ENCODE results near the gene POLN. TPM values are rescaled to one million over a fixed set of nuclear protein-coding genes. Genes with fewer than 3 reads are reported as not detected.

Gene POLN
- total and polyA plus RNA-seq, 2 of the 4 experiments (the other 2 are of a cell fraction), result 0.63 to 0.72 TPM

DNA sequence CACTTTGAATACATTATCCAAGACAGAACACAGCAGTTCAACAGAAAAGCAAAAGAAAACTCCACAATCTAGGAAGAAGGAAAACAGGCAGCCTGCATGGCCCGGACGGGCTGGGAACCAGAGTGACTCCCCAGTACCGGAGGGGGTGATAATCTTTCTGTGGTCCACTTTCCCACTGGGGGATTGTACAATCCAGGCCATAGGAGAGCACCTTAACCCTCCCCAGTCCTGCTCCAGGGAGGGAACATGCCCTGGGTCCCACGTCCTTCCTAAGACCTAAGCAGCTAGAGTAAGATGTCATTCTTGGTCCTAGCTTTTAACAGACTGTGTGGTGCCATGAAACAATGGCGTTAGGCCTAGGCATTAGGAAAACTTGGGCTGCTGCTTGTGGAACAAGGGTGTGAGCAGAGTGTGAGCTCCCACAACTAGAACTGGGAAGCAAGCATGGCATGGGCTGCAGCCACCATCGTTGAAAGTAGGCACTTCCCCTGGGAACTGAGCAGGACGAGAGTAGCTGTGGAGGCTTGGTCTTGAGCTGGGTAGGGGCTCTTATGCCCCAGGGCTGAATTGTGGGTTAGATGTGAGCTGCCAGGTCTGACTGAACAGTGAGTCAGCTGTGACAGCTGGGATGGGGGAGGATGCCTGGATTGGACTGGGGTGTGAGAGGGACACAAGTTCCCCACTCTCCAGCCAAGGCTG lies 140.4 kb downstream of the POLN start:
- H3K23ac ChIP-seq (ENCODE audit: low read depth, low read length), result no peak overlapping the region
- TF ChIP-seq MXI1 (IDR thresholded peaks at IDR 0.05; ENCODE audit: borderline replicate concordance, low read depth, low read length) (no peak), MAFK (IDR thresholded peaks at IDR 0.05; ENCODE audit: low read depth, low read length) (no peak), CHD1 (IDR thresholded peaks at IDR 0.05; ENCODE audit: low read depth, low read length) (no peak), RAD21 (IDR thresholded peaks at IDR 0.05; ENCODE audit: low read length) (no peak), SMC3 (IDR thresholded peaks at IDR 0.05; ENCODE audit: low read depth, low read length) (no peak), POLR2A (IDR thresholded peaks at IDR 0.05; ENCODE audit: low read depth, low read length) (no peak)
- TF ChIP-seq, protein P1, sequence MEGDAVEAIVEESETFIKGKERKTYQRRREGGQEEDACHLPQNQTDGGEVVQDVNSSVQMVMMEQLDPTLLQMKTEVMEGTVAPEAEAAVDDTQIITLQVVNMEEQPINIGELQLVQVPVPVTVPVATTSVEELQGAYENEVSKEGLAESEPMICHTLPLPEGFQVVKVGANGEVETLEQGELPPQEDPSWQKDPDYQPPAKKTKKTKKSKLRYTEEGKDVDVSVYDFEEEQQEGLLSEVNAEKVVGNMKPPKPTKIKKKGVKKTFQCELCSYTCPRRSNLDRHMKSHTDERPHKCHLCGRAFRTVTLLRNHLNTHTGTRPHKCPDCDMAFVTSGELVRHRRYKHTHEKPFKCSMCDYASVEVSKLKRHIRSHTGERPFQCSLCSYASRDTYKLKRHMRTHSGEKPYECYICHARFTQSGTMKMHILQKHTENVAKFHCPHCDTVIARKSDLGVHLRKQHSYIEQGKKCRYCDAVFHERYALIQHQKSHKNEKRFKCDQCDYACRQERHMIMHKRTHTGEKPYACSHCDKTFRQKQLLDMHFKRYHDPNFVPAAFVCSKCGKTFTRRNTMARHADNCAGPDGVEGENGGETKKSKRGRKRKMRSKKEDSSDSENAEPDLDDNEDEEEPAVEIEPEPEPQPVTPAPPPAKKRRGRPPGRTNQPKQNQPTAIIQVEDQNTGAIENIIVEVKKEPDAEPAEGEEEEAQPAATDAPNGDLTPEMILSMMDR (conservative IDR thresholded peaks at IDR 0.05; ENCODE audit: low read depth, low read length), result no peak
- TF ChIP-seq, protein P2, sequence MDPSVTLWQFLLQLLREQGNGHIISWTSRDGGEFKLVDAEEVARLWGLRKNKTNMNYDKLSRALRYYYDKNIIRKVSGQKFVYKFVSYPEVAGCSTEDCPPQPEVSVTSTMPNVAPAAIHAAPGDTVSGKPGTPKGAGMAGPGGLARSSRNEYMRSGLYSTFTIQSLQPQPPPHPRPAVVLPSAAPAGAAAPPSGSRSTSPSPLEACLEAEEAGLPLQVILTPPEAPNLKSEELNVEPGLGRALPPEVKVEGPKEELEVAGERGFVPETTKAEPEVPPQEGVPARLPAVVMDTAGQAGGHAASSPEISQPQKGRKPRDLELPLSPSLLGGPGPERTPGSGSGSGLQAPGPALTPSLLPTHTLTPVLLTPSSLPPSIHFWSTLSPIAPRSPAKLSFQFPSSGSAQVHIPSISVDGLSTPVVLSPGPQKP (IDR thresholded peaks at IDR 0.05; ENCODE audit: borderline replicate concordance, low read depth, low read length), result no peak
- intact Hi-C loops (cut with micrococcal nuclease), result no loop called here
- H4K5ac ChIP-seq (ENCODE audit: low read depth, low read length), result no peak overlapping the region
- no peak overlapping the region for H3K56ac ChIP-seq (ENCODE audit: extremely low read depth, insufficient read depth, low read length)
- H3K27me3 ChIP-seq (ENCODE audit: control insufficient read depth, insufficient read depth, low read length), result no peaks in the 10 kb centered on the region; the same call in 1 of the 2 replicates
- H2BK15ac ChIP-seq (ENCODE audit: low read depth, low read length), result no peak overlapping the region
- ChIA-PET POLR2A (ENCODE audit: unreplicated experiment) (interaction anchor here (0.6 kb wide), 1 partner anchor 135 kb away, joined by 6 read pairs; no protein-coding TSS in a partner anchor), CTCF (interaction anchor here (1.2 kb wide), 1 partner anchor 18 kb away, joined by 3 read pairs; no protein-coding TSS in a partner anchor)
- H3K4me1 ChIP-seq (ENCODE audit: control insufficient read depth, insufficient read depth, low read length), result peaks cover 3% of the 10 kb centered on the region; the same call in 1 of the 2 replicates
- H4K91ac ChIP-seq (ENCODE audit: insufficient read depth, low read depth, low read length), result no peak overlapping the region
- H3K4ac ChIP-seq (ENCODE audit: low read depth, low read length), result no peak overlapping the region
- H4K20me1 ChIP-seq (ENCODE audit: insufficient read depth, low read length), result no peaks in the 10 kb centered on the region
- no peak overlapping the region for H4K8ac ChIP-seq (ENCODE audit: low read depth in 2 of 2, low read length in 2 of 2)
- no peak overlapping the region for H2BK120ac ChIP-seq (ENCODE audit: low read depth, low read length)
- H3K9me3 ChIP-seq (ENCODE audit: control insufficient read depth, insufficient read depth, low read length), result peaks cover 12% of the 10 kb centered on the region
- H3K9me1 ChIP-seq (ENCODE audit: insufficient read depth, low read length), result peaks cover 7% of the 10 kb centered on the region; the same call in 1 of the 2 replicates
- H2BK20ac ChIP-seq (ENCODE audit: low read depth, low read length), result no peak overlapping the region
- H2AFZ ChIP-seq (replicated peaks; ENCODE audit: low read length, poor library complexity), result peak overlapping the region; percentile 33
- no peak overlapping the region for H2AK5ac ChIP-seq (ENCODE audit: low read depth, low read length)
- peak overlapping the region; percentile 8 for H2AK9ac ChIP-seq (replicated peaks; ENCODE audit: low read depth, low read length, poor library complexity)
- no TSS peak for BruUV-seq (replicated peaks)
- no peak overlapping the region for H3K27ac ChIP-seq (ENCODE audit: insufficient read depth, low read length)
- H3K4me3 ChIP-seq (ENCODE audit: insufficient read depth, low read depth, low read length), result no peak overlapping the region
- peak; percentile 48 for DNase-seq
- no peaks in the 10 kb centered on the region for H3K36me3 ChIP-seq (ENCODE audit: control insufficient read depth, insufficient read depth, low read length)
- no peaks in the 10 kb centered on the region for H3K79me1 ChIP-seq (ENCODE audit: low read depth in 1 of 2, low read length in 2 of 2)
- H3K4me2 ChIP-seq (ENCODE audit: low read depth, low read length), result no peak overlapping the region
- no peak overlapping the region for H2BK5ac ChIP-seq (ENCODE audit: low read depth, low read length, poor library complexity, severe bottlenecking)
- no peak overlapping the region for H3K14ac ChIP-seq (replicated peaks; ENCODE audit: low read depth, low read length)
- H3K18ac ChIP-seq (ENCODE audit: low read depth, low read length), result no peak overlapping the region
- ATAC-seq (ENCODE audit: low read depth), result peak; percentile 64
- in situ Hi-C loops (cut with MboI; ENCODE audit: low sequenced_read_pairs), result no loop called here
- no CpG with 5 or more reads among the region's 7 CpGs for WGBS, 2 experiments (ENCODE audit: extremely low coverage in 2 of 2, insufficient read length in 1 of 2)
- dilution Hi-C loops (cut with HindIII; ENCODE audit: low sequenced_read_pairs, unreplicated experiment), result no loop called here
- H3K9ac ChIP-seq (ENCODE audit: low read depth, low read length), result no peak overlapping the region

Data from IMR-90 (cell line).